ENCODE data around the gene HSPA13. TPM values are rescaled to one million over a fixed set of nuclear protein-coding genes. Genes with fewer than 3 reads are reported as not detected.

HSPA13 gene
- polyA plus RNA-seq, 1 donor from 2014 or later, result 165 TPM

DNA sequence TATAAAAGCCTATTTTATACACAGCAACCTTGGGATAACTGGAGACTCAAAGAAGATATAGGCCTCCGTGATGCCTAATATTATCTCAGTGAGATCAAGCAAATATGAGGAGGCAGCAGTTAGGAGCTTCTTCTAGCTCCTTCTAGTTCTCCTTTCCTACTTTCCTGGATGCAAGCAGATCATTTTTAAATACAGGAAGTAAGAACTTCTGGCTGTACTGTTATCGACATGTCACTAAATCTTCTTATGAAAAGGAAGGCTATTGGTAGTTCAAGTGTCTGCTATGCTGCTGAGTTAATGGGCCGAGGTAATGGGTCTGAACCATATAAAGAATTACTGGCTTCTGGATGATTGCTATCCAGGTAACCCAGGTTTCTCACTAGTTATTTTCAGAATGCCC is 15.9 kb downstream of the HSPA13 start:
- no peak overlapping the region for H3K4me2 ChIP-seq (ENCODE audit: low read length)
- no peak overlapping the region for H3K27ac ChIP-seq (ENCODE audit: low read length)
- no peak overlapping the region for H2AFZ ChIP-seq (ENCODE audit: low read depth, low read length)
- no peaks in the 10 kb centered on the region for H3K27me3 ChIP-seq (ENCODE audit: insufficient read depth, low read depth, low read length)
- H3K9me3 ChIP-seq (ENCODE audit: low read length), result no peaks in the 10 kb centered on the region
- no peaks in the 10 kb centered on the region for H3K79me2 ChIP-seq (replicated peaks; ENCODE audit: insufficient read depth, low read length)
- no peaks in the 10 kb centered on the region for H3K9me2 ChIP-seq (ENCODE audit: insufficient read depth, low read length)
- no peaks in the 10 kb centered on the region for H3F3A ChIP-seq (ENCODE audit: insufficient read depth, low read length, poor library complexity, severe bottlenecking)
- no peak overlapping the region for H3K4me3 ChIP-seq (ENCODE audit: low read length)
- H3K9ac ChIP-seq (ENCODE audit: low read length), result no peak overlapping the region
- H3K36me3 ChIP-seq (ENCODE audit: insufficient read depth, low read length), result no peaks in the 10 kb centered on the region
- no peaks in the 10 kb centered on the region for H4K20me1 ChIP-seq (ENCODE audit: insufficient read depth)
- TF ChIP-seq MXI1 (conservative IDR thresholded peaks at IDR 0.05; ENCODE audit: poor library complexity, severe bottlenecking) (no peak), EZH2 (IDR thresholded peaks at IDR 0.05; ENCODE audit: borderline replicate concordance, insufficient read depth, low read length, poor library complexity, severe bottlenecking) (no peak), EP300 (conservative IDR thresholded peaks at IDR 0.05; ENCODE audit: poor library complexity, severe bottlenecking) (no peak), SMC3 (conservative IDR thresholded peaks at IDR 0.05; ENCODE audit: poor library complexity) (no peak), TAF1 (IDR thresholded peaks at IDR 0.05; ENCODE audit: low read depth) (no peak), RAD21 (conservative IDR thresholded peaks at IDR 0.05) (no peak), POLR2AphosphoS5 (IDR thresholded peaks at IDR 0.05) (no peak), REST (IDR thresholded peaks at IDR 0.05; ENCODE audit: borderline replicate concordance) (no peak)
- TF ChIP-seq, protein P1, sequence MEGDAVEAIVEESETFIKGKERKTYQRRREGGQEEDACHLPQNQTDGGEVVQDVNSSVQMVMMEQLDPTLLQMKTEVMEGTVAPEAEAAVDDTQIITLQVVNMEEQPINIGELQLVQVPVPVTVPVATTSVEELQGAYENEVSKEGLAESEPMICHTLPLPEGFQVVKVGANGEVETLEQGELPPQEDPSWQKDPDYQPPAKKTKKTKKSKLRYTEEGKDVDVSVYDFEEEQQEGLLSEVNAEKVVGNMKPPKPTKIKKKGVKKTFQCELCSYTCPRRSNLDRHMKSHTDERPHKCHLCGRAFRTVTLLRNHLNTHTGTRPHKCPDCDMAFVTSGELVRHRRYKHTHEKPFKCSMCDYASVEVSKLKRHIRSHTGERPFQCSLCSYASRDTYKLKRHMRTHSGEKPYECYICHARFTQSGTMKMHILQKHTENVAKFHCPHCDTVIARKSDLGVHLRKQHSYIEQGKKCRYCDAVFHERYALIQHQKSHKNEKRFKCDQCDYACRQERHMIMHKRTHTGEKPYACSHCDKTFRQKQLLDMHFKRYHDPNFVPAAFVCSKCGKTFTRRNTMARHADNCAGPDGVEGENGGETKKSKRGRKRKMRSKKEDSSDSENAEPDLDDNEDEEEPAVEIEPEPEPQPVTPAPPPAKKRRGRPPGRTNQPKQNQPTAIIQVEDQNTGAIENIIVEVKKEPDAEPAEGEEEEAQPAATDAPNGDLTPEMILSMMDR (IDR thresholded peaks at IDR 0.05; ENCODE audit: poor library complexity, severe bottlenecking), result no peak

GRCh38 chr21:14361958-14362357 is 21.0 kb downstream of the HSPA13 start:
- Histone ChIP-seq H3K27ac (ENCODE audit: low read length) (no peak overlapping the region), H3K4me3 (ENCODE audit: low read length) (no peak overlapping the region), H4K20me1 (ENCODE audit: insufficient read depth) (no peaks in the 10 kb centered on the region), H3F3A (ENCODE audit: insufficient read depth, low read length, poor library complexity, severe bottlenecking) (no peaks in the 10 kb centered on the region), H3K36me3 (ENCODE audit: insufficient read depth, low read length) (no peaks in the 10 kb centered on the region), H3K9me2 (ENCODE audit: insufficient read depth, low read length) (no peaks in the 10 kb centered on the region), H3K4me2 (ENCODE audit: low read length) (no peak overlapping the region), H2AFZ (ENCODE audit: low read depth, low read length) (no peak overlapping the region), H3K9me3 (ENCODE audit: low read length) (no peaks in the 10 kb centered on the region), H3K27me3 (ENCODE audit: insufficient read depth, low read depth, low read length) (no peaks in the 10 kb centered on the region), H3K9ac (ENCODE audit: low read length) (no peak overlapping the region), H3K79me2 (replicated peaks; ENCODE audit: insufficient read depth, low read length) (no peaks in the 10 kb centered on the region)
- TF ChIP-seq, protein P1 (IDR thresholded peaks at IDR 0.05; ENCODE audit: poor library complexity, severe bottlenecking), result no peak
- TF ChIP-seq EZH2 (IDR thresholded peaks at IDR 0.05; ENCODE audit: borderline replicate concordance, insufficient read depth, low read length, poor library complexity, severe bottlenecking), result no peak

Measured in neural cell (in vitro differentiated cells).